Testis (tissue), 2 donors: ENCODE measurements around the gene INO80.

Experiments used
- CTCF ChIP-seq, 3 experiments: fragments of 450-650 bp in 2 of 3; fragments of 200-600 bp in 1 of 3; sonication (generic) in 1 of 3; IDR thresholded peaks; one replicate each; pipeline ENCODE4 v1.5.1; 2016 to 2019; ENCODE audit warnings: antibody characterized with exemption in 3 of 3, mild to moderate bottlenecking in 2 of 3, moderate library complexity in 1 of 3
- POLR2A ChIP-seq: fragments of 450-650 bp; IDR thresholded peaks from one replicate; pipeline ENCODE4 v1.6.1; 2017; ENCODE audit warnings: antibody characterized with exemption, mild to moderate bottlenecking, moderate library complexity

GRCh38 chr15:40936234-40936708 lies 179.8 kb downstream of the INO80 start:
- no peak for TF ChIP-seq CTCF (IDR thresholded peaks at IDR 0.05)
- no peak for TF ChIP-seq POLR2A
